ENCODE measurements around the gene ZBTB20.

ZBTB20 gene

GRCh38 chr3:114587986-114588385 lies 559.1 kb downstream of the ZBTB20 start:
- no peaks in the 10 kb centered on the region for H4K20me1 ChIP-seq (ENCODE audit: low read depth, low read length)
- no peak overlapping the region for H2AFZ ChIP-seq (ENCODE audit: low read depth, low read length, severe bottlenecking)
- H3F3A ChIP-seq (ENCODE audit: insufficient read depth), result no peaks in the 10 kb centered on the region
- H3K36me3 ChIP-seq (ENCODE audit: low read length), result no peaks in the 10 kb centered on the region
- H3K4me3 ChIP-seq (ENCODE audit: insufficient read depth, low read length, poor library complexity, severe bottlenecking), result no peak overlapping the region
- H3K9me3 ChIP-seq (ENCODE audit: insufficient read depth, low read length), result no peaks in the 10 kb centered on the region
- H3K9me2 ChIP-seq (replicated peaks; ENCODE audit: insufficient read depth, low read length), result no peaks in the 10 kb centered on the region
- TF ChIP-seq EZH2phosphoT487 (conservative IDR thresholded peaks at IDR 0.05; ENCODE audit: low read length) (no peak), CTCF (IDR thresholded peaks at IDR 0.05; ENCODE audit: insufficient read depth, low read length, poor library complexity, severe bottlenecking) (no peak)
- H3K9ac ChIP-seq (ENCODE audit: low read length), result no peak overlapping the region
- no peaks in the 10 kb centered on the region for H3K79me2 ChIP-seq (ENCODE audit: insufficient read depth, low read length)
- H3K4me2 ChIP-seq (ENCODE audit: low read depth, low read length, poor library complexity, severe bottlenecking), result no peak overlapping the region
- H3K27ac ChIP-seq (ENCODE audit: low read depth, low read length), result no peak overlapping the region
- no peaks in the 10 kb centered on the region for H3K27me3 ChIP-seq (ENCODE audit: low read length)

GRCh38 chr3:114586119-114586518 lies 561.0 kb downstream of the ZBTB20 start:
- Histone ChIP-seq H3K9ac (ENCODE audit: low read length) (no peak overlapping the region), H4K20me1 (ENCODE audit: low read depth, low read length) (no peaks in the 10 kb centered on the region), H3K79me2 (ENCODE audit: insufficient read depth, low read length) (no peaks in the 10 kb centered on the region), H3K4me3 (ENCODE audit: insufficient read depth, low read length, poor library complexity, severe bottlenecking) (no peak overlapping the region), H3K9me3 (ENCODE audit: insufficient read depth, low read length) (no peaks in the 10 kb centered on the region), H3K9me2 (replicated peaks; ENCODE audit: insufficient read depth, low read length) (no peaks in the 10 kb centered on the region), H3K27me3 (ENCODE audit: low read length) (no peaks in the 10 kb centered on the region), H3F3A (ENCODE audit: insufficient read depth) (no peaks in the 10 kb centered on the region), H3K36me3 (ENCODE audit: low read length) (no peaks in the 10 kb centered on the region), H3K4me2 (ENCODE audit: low read depth, low read length, poor library complexity, severe bottlenecking) (no peak overlapping the region), H3K27ac (ENCODE audit: low read depth, low read length) (no peak overlapping the region), H2AFZ (ENCODE audit: low read depth, low read length, severe bottlenecking) (no peak overlapping the region)
- TF ChIP-seq EZH2phosphoT487 (conservative IDR thresholded peaks at IDR 0.05; ENCODE audit: low read length), result no peak
- TF ChIP-seq CTCF (IDR thresholded peaks at IDR 0.05; ENCODE audit: insufficient read depth, low read length, poor library complexity, severe bottlenecking), result no peak

DNA sequence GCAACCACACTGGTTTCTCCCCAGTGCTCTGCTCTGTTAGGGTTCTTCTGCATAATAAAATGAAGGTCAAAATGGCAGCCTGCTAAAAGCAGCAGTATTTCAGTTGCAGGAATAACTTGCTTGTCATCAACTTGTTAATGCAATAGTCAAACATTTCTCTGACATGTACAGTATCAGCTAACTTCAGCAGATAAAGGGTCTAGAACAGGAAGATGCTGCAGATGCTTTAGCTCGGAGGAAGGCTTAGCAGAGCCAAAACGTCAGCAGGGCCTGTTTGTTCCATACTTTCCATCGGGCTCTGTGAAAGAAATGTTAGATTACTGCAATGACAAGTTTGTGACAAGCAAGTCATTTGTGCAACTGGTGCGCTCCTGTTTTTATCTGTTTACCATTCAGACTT lies 561.4 kb downstream of the ZBTB20 start:
- H3K27me3 ChIP-seq (ENCODE audit: low read length), result no peaks in the 10 kb centered on the region
- no peak overlapping the region for H3K27ac ChIP-seq (ENCODE audit: low read depth, low read length)
- H3K9ac ChIP-seq (ENCODE audit: low read length), result no peak overlapping the region
- H3K9me3 ChIP-seq (ENCODE audit: insufficient read depth, low read length), result no peaks in the 10 kb centered on the region
- H4K20me1 ChIP-seq (ENCODE audit: low read depth, low read length), result no peaks in the 10 kb centered on the region
- no peak for TF ChIP-seq CTCF (IDR thresholded peaks at IDR 0.05; ENCODE audit: insufficient read depth, low read length, poor library complexity, severe bottlenecking)
- no peak for TF ChIP-seq EZH2phosphoT487 (conservative IDR thresholded peaks at IDR 0.05; ENCODE audit: low read length)
- H3F3A ChIP-seq (ENCODE audit: insufficient read depth), result no peaks in the 10 kb centered on the region
- H3K9me2 ChIP-seq (replicated peaks; ENCODE audit: insufficient read depth, low read length), result no peaks in the 10 kb centered on the region
- no peaks in the 10 kb centered on the region for H3K36me3 ChIP-seq (ENCODE audit: low read length)
- no peak overlapping the region for H3K4me2 ChIP-seq (ENCODE audit: low read depth, low read length, poor library complexity, severe bottlenecking)
- H3K79me2 ChIP-seq (ENCODE audit: insufficient read depth, low read length), result no peaks in the 10 kb centered on the region
- H3K4me3 ChIP-seq (ENCODE audit: insufficient read depth, low read length, poor library complexity, severe bottlenecking), result no peak overlapping the region
- no peak overlapping the region for H2AFZ ChIP-seq (ENCODE audit: low read depth, low read length, severe bottlenecking)

Measured in SU-DHL-6 (cell line).